ENCODE data around the gene MAB21L2. TPM values are rescaled to one million over a fixed set of nuclear protein-coding genes. Genes with fewer than 3 reads are reported as not detected.

MAB21L2 gene
- total and polyA plus RNA-seq, 2 of the 8 experiments (the other 6 are each of a cell fraction or from before 2014, with no cell fraction given) = 0.03 TPM; not detected in 1

GRCh38 chr4:150581056-150581605 is 820 bp upstream of the MAB21L2 start (continued):
- TF ChIP-seq CHD7 (IDR thresholded peaks at IDR 0.05; ENCODE audit: insufficient replicate concordance, low read length) (no peak), EZH2 (IDR thresholded peaks at IDR 0.05; ENCODE audit: low read depth, low read length, severe bottlenecking) (no peak), RXRA (IDR thresholded peaks at IDR 0.05; ENCODE audit: insufficient read depth, low read depth, low read length) (no peak), E2F6 (IDR thresholded peaks at IDR 0.05) (no peak), BACH1 (IDR thresholded peaks at IDR 0.05; ENCODE audit: low read length) (no peak), CTCF (IDR thresholded peaks at IDR 0.05; ENCODE audit: control extremely low read depth in 1 of 3, insufficient read depth in 1 of 3, low read depth in 1 of 3, low read length in 3 of 3) (no peak), KDM1A (IDR thresholded peaks at IDR 0.05; ENCODE audit: borderline replicate concordance, low read length) (no peak)
